MM.1S (cell line): ENCODE measurements around the gene FAM76A.
A peak's percentile ranks its signal among the peaks of the same experiment; 100 is the strongest.

Source experiments
- DNase-seq: peaks from one replicate; pipeline ENCODE4 v3.0.0-alpha.2; 2015
- H2AFZ ChIP-seq: fragments of 300-600 bp; sonication (generic); 2 replicates; pipeline ENCODE4 v1.6.0; 2016; ENCODE audit warnings: antibody characterized with exemption, low read length
- H3F3A ChIP-seq: fragments of 300-600 bp; sonication (generic); 2 replicates; pipeline ENCODE4 v1.6.1; 2016; ENCODE audit warnings: mild to moderate bottlenecking, antibody characterized with exemption, low read length, moderate library complexity, mixed read lengths; ENCODE audit not compliant: insufficient read depth
- H3K27ac ChIP-seq: fragments of 300-600 bp; sonication (generic); 2 replicates; pipeline ENCODE4 v1.5.1; 2016; ENCODE audit warnings: mild to moderate bottlenecking, low read length
- H3K27me3 ChIP-seq: fragments of 300-600 bp; sonication (generic); replicated peaks from 2 replicates; pipeline ENCODE4 v1.6.0; 2016; ENCODE audit warnings: low read length; ENCODE audit not compliant: insufficient read depth
- H3K36me3 ChIP-seq: fragments of 300-600 bp; sonication (generic); replicated peaks from 2 replicates; pipeline ENCODE4 v1.6.1; 2016; ENCODE audit warnings: mild to moderate bottlenecking, low read length, mixed read lengths; ENCODE audit not compliant: insufficient read depth
- H3K4me1 ChIP-seq: fragments of 300-600 bp; sonication (generic); 2 replicates; pipeline ENCODE4 v1.6.1; 2016; ENCODE audit warnings: low read length, mixed read lengths
- H3K4me2 ChIP-seq: fragments of 300-600 bp; sonication (generic); 2 replicates; pipeline ENCODE4 v1.6.0; 2016; ENCODE audit warnings: low read depth, low read length
- H3K4me3 ChIP-seq: fragments of 300-600 bp; sonication (generic); 2 replicates; pipeline ENCODE4 v1.5.1; 2016; ENCODE audit warnings: low read length, mixed read lengths
- H3K79me2 ChIP-seq: fragments of 300-600 bp; sonication (generic); 2 replicates; pipeline ENCODE4 v1.6.1; 2016; ENCODE audit warnings: mixed run types, low read length, mixed read lengths
- H3K9ac ChIP-seq: fragments of 300-600 bp; sonication (generic); 2 replicates; pipeline ENCODE4 v1.6.1; 2016; ENCODE audit warnings: low read length, mixed read lengths
- H3K9me2 ChIP-seq: fragments of 300-600 bp; sonication (generic); replicated peaks from 2 replicates; pipeline ENCODE4 v1.6.1; 2016; ENCODE audit warnings: mild to moderate bottlenecking, low read length, mixed read lengths; ENCODE audit not compliant: insufficient read depth
- H3K9me3 ChIP-seq: fragments of 300-600 bp; sonication (generic); replicated peaks from 2 replicates; pipeline ENCODE4 v1.6.1; 2016; ENCODE audit warnings: mild to moderate bottlenecking, low read length, mixed read lengths; ENCODE audit not compliant: insufficient read depth
- H4K20me1 ChIP-seq: fragments of 300-600 bp; sonication (generic); 2 replicates; pipeline ENCODE4 v1.6.1; 2016; ENCODE audit warnings: mild to moderate bottlenecking, low read length, moderate library complexity, mixed read lengths; ENCODE audit not compliant: insufficient read depth
- CTCF ChIP-seq: fragments of 300-600 bp; sonication (generic); IDR thresholded peaks from 2 replicates; pipeline ENCODE4 v1.5.1; 2016; ENCODE audit warnings: antibody characterized with exemption, low read length, mixed read lengths
- EZH2 ChIP-seq: fragments of 300-600 bp; sonication (generic); optimal IDR thresholded peaks from 2 replicates; pipeline ENCODE3; 2017; ENCODE audit warnings: low read depth, mild to moderate bottlenecking, antibody characterized with exemption, low read length, mixed read lengths
- EZH2phosphoT487 ChIP-seq: fragments of 300-600 bp; sonication (generic); IDR thresholded peaks from 2 replicates; pipeline ENCODE4 v1.6.1; 2018; ENCODE audit warnings: antibody characterized with exemption, low read length

Gene FAM76A

DNA sequence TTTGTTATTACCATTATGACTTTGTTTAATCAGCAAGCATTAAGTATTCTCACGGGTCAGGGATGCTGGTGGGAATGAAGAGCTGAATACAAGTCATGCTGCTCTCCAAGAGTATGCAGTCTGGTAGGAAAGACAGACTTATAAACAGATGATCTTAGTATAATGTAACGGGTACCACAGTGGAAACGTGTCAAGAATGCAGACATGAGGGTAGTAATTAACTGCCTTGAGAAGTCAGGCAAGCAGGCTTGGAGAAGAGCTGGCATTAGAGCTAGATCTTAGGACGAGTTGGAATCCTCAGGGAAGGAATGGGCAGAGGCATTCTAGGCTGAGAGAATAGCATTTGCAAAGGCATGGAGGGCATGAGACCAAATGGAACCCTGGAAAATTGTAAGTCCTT, 19.7 kb downstream of the FAM76A start:
- TF ChIP-seq CTCF (no peak), EZH2 (no peak), EZH2phosphoT487 (no peak)
- H3K9me2 ChIP-seq, result no peaks in the 10 kb centered on the region
- peaks cover 6% of the 10 kb centered on the region; the same call in 1 of the 2 replicates for H3K4me1 ChIP-seq
- H3K79me2 ChIP-seq, result no peaks in the 10 kb centered on the region
- no peak overlapping the region for H3K27ac ChIP-seq
- H3K9me3 ChIP-seq, result no peaks in the 10 kb centered on the region
- H3K4me2 ChIP-seq, result no peak overlapping the region
- no peaks in the 10 kb centered on the region for H3K27me3 ChIP-seq
- H3K36me3 ChIP-seq, result no peaks in the 10 kb centered on the region
- no peaks in the 10 kb centered on the region for H4K20me1 ChIP-seq
- no peak overlapping the region for H3K4me3 ChIP-seq
- H2AFZ ChIP-seq, result no peak overlapping the region
- no peaks in the 10 kb centered on the region for H3F3A ChIP-seq
- no peak for DNase-seq
- no peak overlapping the region for H3K9ac ChIP-seq

GRCh38 chr1:27752360-27752759, 26.6 kb downstream of the FAM76A start:
- Histone ChIP-seq H3K4me3 (peak overlapping the region; percentile 21; the same call in 1 of the 2 replicates), H3K9me3 (no peaks in the 10 kb centered on the region), H3K4me1 (peaks cover 22% of the 10 kb centered on the region), H3K36me3 (no peaks in the 10 kb centered on the region), H2AFZ (no peak overlapping the region), H3K27me3 (no peaks in the 10 kb centered on the region), H3F3A (peaks cover 17% of the 10 kb centered on the region), H3K4me2 (peak overlapping the region; percentile 79), H3K9ac (no peak overlapping the region), H3K27ac (peak overlapping the region; percentile 52; the same call in 1 of the 2 replicates), H3K79me2 (no peaks in the 10 kb centered on the region), H4K20me1 (no peaks in the 10 kb centered on the region), H3K9me2 (no peaks in the 10 kb centered on the region)
- TF ChIP-seq EZH2 (no peak), CTCF (no peak), EZH2phosphoT487 (no peak)
- peak; percentile 72 for DNase-seq

DNA sequence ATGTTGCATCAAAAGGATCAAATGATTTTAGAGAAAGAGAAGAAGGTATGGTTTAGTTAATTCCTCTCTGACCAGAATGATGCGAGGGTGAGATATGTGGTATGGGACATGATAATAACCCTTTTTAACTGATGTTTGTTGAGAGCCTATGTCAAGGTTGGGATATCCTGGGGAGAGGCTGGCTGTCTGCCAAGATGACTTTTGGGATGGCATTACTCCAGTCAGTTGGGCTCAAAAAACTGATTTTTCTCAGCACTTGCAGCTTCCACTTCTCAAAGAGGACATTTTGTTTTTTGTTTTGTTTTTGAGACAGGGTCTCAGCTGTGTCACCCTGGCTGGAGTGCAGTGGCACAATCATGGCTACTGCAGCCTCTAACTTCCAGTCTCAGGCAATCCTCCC, 29.5 kb downstream of the FAM76A start:
- Histone ChIP-seq H3F3A (peaks cover 17% of the 10 kb centered on the region), H3K9me2 (no peaks in the 10 kb centered on the region), H3K36me3 (no peaks in the 10 kb centered on the region), H2AFZ (no peak overlapping the region), H3K9me3 (no peaks in the 10 kb centered on the region), H4K20me1 (no peaks in the 10 kb centered on the region), H3K79me2 (no peaks in the 10 kb centered on the region), H3K27ac (no peak overlapping the region), H3K27me3 (no peaks in the 10 kb centered on the region), H3K4me3 (no peak overlapping the region), H3K4me2 (no peak overlapping the region), H3K4me1 (peaks cover 17% of the 10 kb centered on the region), H3K9ac (no peak overlapping the region)
- no peak for DNase-seq
- TF ChIP-seq EZH2, result no peak
- no peak for TF ChIP-seq CTCF
- no peak for TF ChIP-seq EZH2phosphoT487
